PC-9 (cell line): ENCODE data around the gene OLFM4.

ENCODE experiments used
- CTCF ChIP-seq: fragments of 200-600 bp; sonication (generic); conservative IDR thresholded peaks from 2 replicates; pipeline ENCODE4 v1.6.1; 2017; ENCODE audit warnings: mixed run types, antibody characterized with exemption, mild to moderate bottlenecking, moderate library complexity
- EZH2 ChIP-seq: fragments of 200-600 bp; sonication (generic); IDR thresholded peaks from 2 replicates; pipeline ENCODE4 v1.8.0; 2017; ENCODE audit warnings: antibody characterized with exemption, low read depth

GRCh38 chr13:53060840-53061490 lies 32.4 kb downstream of the OLFM4 start:
- TF ChIP-seq CTCF (no peak), EZH2 (no peak)
